Hepatic stellate cell (primary cell): ENCODE results near the gene RNF121.

Source experiments
- DNase-seq: peaks from one replicate; pipeline ENCODE4 v3.0.0; 2011; ENCODE audit warnings: low spot score

Gene RNF121

DNA sequence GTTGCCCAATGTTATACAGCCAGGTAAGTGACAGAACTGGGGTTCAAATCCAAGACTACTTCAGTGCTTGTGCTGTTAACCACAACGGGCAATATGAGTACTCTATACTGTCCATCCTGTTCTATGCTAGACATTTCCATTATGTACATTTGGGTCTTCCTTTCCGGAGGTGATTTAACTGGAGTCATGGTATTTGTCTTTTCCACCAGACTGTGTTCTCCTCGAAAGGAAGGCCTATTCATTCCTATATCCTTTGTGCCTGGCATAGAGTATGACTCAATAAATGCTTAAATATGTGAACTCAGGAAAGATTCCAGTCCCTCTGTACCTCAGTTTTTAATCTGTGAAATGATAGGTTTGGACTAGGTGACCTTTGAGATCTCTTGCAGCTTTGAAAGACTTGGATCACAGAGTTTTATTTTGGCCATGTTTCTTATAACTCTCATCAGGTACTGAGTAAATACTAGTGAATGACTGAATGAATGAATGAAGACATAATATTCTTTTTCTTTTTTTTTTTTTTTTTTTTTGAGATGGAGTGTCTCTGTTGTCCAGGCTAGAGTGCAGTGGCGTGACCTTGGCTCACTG, 6.6 kb downstream of the RNF121 start:
- DNase-seq = no peak

DNA sequence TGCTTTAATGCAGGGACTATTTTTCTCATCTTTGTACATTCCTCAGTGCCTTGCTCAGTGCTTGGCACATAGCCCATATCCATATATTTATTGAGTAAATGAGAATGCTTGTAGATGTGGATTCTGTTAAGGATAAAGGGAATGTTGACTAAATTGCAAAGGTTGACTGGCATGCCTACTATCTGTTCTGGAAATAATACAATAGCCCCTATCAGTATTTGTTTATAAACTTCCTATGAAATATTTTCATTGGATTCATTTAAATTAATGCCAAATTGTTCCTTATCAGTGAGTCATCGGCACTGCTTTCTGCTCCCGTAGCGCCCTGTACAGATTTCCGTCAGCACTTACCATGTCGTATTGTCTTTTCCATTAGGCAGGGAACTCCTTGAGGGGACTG, 8.0 kb downstream of the RNF121 start:
- DNase-seq = no peak

DNA sequence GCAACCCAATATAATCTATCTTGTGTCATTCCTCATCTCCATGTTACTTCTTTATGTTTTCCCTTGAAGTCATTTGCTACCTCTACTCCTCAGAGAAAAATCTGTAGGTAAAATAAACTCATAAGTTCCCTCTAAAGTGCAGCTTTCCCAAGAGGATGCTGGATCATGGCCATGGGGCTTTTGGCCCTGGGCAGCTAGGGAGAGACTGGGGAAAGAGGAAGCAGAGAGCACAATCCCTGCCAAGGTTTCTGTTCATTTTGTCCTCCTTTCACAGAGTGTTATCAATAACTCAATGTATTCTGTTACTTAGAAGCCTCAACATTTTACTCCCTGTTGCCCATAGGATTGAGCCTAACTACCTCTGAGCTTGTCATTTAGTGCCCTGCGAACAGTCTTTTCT, 9.0 kb downstream of the RNF121 start:
- no peak for DNase-seq

DNA sequence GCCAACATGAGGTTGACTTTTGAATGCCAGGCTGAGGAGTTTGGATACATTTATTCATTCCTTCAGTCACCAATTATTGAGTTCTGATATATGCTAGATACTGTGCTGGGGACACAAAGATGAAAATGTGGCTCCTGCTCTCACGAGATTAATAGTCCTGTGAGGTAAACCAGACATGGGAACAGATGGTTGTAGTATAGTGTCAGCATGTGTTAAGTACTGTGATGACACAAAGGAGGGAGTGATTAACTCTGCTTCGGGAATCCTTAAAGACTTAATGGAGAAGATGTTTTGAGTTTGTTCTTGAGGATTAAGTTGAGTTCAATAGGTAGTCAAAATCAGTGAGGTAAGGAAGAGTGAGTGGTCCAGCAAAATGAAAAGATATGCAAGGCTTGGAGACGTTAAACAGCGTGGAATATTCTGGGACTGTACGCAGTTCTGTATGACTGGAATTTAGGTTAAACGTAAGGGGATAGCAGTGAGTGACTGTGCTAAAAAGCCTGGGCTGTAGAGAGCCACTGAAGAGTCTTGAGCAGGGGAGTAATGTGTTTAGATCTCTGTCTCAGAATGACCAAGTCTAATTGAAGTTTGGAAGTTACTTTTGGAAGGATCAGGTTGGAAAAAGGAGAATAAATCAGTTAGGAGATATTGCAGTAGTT, 11.8 kb downstream of the RNF121 start:
- DNase-seq = no peak

DNA sequence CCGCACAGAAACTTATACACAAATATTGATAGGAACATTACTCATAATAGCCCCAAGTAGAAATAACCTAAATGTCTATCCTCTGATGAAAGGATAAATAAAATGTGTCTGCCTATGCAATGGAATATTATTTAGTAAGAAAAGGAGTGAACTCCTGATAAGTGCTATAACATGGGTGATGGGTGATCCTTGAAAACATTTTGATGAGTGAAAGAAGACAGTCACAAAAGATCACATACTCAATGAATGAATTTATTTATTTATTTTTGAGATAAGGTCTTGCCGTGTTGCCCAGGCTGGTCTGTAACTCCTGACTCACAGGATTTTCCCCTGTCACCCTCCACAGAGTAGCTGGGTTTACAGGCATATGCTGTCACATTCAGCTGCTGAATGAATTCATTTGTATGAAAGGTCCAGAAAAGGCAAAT, 17.3 kb downstream of the RNF121 start:
- DNase-seq = no peak

DNA sequence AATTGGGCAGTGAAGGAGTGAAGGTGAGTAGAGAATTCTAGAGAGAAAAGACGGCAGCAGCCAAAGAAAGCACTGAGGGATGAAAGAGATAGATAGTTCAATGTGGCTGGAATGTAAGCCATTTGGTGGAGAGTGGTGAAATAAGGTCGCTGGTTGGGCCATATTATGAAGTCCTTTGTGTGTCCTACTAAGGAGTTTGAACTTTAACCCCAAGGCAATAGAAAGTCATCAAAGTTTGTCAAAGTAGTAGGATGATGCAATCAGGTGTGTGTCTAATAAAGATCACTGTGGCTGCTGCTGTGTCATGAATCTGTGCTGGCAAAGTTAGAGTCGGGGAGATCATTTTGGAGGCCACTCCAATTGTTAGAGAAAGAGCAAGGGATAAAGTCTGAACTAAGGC, 18.7 kb downstream of the RNF121 start:
- no peak for DNase-seq

DNA sequence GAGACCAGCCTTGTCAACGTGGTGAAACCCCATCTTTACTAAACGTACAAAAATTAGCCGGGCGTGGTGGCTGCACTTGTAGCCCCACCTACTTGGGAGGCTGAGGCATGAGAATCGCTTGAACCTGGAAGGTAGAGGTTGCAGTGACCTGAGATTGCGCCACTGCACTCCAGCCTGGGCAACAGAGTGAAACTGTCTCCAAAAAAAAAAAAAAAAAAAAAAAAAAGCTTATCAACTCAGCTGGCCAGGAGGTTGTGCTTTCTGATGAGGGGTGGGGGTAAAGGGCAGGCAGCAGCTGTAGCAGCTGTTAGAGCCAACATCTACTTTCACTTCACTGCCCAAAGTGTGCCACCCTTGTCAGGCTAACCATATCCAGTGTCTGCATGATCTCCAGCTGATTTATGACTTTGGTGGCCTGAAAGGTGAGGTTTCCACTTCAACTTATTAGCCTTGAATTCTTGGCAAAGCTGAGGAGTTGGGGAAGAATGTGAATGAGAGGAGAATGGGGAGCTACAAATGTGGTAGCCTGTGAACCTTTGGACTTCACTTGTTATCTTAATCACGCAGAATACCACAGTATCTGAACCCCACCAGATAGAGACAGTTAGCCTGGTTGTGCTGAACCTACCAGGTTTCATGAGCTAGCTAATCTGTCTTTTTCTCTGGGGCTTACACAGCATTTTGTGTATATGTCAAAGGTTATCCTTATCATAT, 19.6 kb downstream of the RNF121 start:
- no peak for DNase-seq

DNA sequence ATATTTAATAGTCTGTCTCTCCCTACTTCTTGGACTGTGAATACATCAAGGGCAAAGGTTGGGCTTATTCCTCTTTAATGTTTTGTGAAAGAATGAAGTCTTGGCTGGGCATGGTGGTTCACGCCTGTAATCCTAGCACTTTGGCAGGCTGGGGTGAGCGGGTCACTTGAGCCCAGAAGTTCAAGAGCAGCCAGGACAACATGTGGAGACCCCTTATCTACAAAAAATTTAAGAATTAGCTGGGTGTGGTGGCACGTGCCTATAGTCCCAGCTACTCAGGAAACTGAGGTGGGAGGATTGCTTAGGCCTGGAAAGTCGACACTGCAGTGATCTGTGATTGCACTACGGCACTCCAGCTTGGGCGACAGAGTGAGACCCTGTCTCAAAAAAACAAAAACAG, 20.2 kb downstream of the RNF121 start:
- no peak for DNase-seq

DNA sequence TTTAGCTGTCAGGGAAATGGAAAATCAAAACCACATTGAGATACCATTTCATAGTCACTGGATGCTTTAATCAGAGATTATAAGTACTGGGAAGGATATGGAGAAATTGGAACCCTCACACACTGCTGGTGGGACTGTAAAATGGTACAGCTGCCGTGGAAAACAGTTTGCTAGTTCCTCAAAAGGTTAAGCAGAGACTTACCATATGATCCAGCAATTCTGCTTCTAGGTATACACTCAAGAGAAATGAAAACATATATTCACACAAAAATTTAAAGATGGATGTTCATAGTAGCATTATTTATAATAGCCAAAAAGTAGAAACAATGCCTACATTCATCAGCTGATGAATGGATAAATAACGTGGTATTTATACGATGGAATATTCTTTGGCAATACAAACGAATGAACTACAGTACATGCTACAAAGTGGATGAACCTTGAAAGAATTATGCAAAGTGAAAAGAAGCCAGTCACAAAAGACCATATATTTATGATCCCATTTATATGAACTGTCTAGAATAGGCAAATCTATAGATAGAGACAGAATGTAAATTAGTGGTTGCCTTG, 23.0 kb downstream of the RNF121 start:
- no peak for DNase-seq

DNA sequence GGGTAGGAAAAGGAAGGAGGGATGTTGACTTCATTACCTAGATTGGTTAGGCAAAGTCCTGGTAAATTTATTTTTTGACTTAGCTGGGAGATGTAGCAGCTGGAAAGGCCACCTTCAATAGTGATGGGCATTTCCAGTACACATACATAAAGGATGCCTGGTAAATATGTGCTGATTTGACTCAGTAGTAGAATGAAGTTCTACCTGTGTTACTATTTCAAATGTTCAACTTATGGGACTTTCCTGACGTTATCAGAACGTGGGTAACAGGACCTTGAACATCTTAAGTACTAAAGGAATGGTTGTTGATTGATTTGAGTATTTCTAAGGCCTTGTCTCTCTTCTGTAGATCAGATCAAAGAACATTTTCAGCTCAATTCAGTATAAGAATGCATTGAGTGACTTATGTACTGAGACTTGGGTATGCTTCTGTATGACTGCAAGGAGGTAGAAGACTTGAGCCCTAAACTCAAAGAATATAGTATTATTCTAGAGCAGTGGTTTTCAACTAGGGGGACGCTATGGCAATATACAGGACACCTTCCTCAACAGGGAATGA, 27.1 kb downstream of the RNF121 start:
- DNase-seq = no peak

DNA sequence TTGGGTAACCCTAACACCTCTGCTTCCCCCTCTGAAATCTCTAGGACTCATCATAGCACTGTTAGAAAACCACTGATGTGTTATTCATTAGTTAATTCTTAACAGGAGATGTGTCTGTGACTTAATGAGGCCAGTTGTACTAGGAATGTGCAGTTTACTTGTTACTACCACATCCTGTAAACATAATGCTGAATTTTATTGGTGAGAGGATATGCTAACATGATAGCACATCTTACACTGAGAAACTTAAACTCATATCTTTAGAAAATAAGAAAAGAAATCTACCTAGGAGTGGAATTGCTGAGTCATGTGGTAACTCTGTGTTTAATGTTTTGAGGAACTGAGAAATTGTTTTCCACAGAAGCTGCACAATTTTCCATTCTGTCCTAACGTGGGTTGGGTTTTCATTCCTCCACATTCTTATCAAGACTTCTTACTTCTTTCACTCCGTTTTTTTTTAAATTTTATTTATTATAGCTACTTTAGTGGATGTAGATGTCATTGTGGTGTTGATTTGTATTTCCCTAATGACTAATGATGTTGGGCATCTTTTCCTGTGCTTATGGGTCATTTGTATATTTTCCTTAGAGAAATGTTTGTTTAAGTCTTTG, 33.7 kb downstream of the RNF121 start:
- DNase-seq = no peak

DNA sequence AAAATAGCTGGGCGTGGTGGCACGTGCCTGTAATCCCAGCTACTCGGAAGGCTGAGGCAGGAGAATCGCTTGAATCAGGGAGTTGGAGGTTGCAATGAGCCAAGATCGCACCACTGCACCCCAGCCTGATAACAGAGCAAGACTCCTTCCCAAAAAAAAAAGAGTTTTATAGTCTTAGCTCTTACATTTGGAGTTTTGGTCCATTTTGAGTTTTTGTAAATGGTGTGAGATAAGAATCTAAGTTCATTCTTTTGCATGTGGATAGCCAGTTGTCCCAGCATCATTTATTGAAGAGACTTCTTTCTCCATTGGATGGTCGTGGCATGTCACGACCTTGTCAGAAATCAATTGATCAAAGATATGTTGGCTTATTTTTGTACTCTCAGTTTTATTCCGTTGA, 34.6 kb downstream of the RNF121 start:
- no peak for DNase-seq

DNA sequence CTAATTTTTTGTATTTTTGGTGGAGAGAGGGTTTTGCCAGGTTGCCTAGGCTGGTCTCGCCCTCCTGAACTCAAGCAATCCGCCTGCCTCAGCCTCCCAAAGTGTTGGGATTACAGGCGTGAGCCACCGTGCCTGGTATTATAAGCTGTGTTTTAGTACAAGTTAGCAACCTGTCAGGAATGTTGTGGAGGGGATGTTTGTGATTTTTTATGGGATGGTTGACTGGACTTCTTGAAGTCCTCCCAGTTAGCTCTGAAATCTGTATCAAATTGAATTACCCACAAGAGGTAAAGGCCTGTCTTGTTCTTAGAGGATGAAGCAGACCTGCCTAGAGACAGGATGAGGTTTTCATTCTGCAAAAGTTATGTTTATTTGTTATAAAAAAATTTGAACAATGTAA, 35.8 kb downstream of the RNF121 start:
- no peak for DNase-seq

DNA sequence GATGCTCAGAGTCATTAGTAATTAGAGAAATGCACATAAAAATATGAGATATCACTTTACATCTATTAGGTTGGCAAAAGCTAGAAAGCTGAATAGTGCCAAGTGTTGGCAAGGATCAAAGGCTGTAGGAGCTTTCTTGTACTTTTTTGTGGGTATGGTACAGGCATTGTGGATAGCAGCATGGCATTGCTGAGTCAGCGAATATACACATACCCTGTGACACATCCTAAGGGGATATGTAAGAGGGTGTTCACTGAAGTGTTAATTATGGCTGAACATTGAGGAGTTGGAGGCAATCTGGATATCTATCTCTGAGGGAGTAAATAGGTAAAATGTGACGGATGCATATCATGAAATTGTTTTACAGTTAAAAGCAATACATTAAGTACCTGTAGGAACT, 42.8 kb downstream of the RNF121 start:
- no peak for DNase-seq

DNA sequence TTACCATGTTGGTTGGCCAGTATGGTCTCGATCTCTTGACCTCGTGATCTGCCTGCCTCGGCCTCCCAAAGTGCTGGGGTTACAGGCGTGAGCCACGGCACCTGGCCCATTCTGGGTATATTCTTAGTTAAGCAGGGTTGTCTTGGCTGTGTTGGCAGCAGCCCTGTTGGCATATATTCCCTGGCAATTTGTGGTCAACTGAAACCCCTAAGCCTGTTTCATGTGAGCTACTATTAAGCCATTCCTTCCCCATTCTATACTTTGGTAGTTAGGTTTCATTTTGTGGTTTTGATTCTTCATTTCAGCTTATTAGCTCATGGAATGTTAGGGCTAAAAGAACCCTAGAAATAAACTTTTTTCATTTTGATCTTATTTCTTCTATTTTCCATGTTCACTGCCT, 47.7 kb downstream of the RNF121 start:
- no peak for DNase-seq

DNA sequence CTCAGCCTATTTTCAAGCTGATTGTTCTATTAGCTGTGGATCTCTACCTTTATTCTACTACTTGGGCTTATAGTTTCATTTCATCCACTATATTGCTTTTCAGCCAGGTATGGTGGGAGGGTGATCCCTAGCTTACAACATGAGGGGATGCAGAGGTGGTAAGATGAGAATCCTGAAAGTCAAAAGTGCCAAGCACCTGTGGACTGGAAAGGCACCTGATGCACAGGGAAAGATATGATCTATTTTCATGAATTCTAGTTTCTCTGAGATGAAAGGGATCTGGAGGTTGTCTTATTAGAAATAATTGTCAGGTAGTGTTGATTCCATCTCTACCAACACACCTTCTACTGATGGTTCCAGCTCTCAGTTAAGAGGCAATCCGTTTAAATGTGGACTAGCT, 48.2 kb downstream of the RNF121 start:
- no peak for DNase-seq

DNA sequence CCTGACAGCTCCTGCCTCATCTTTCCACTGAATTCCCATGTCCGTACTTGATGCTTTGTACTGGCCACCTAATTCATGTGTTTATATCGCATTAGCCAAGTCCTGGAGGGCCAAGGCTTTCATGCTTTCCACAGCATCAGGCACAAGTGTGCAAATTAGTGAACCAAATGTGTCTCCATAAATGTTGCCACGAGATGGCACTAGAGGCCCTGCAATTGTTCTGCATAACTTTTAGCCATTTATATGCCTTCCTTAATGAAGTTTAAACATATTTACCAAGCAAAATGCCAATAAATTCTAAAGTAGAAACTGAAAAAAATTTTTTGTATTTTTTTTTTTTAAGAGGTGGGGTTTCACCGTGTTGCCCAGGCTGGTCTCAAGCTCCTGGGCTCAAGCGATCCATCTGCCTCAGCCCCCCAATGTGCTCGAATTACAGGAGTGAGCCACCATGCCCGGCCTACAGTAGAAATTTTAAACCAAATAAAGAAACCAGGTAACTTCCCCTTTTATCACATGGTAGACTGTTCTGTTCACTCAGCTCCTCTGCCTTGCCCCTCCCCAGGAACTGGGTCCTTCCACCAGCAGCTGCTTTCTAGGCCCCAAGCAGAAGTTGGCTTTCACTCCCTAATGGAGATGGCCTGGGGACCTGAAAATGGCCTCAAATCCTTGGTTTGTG, 49.0 kb downstream of the RNF121 start:
- DNase-seq = peak; percentile 49

DNA sequence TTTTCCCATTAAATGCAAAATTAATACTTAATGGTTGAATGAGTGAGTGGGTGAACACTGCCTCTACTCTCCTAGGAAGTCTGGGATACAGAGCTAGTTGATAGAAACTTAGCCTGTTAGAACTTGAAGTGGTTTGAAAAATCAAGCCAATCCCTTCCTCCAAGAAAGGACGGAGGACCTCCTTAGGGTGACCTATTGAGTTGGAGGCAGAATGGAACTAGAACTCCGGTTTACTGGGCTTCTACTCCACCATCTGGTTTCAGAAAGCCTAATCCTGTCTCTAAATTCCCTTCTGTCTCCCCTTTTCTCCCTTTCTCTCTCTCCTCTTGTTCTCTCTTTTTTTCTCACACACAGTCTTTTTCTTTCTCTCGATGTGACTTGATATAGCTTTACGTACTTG, 50.2 kb downstream of the RNF121 start:
- no peak for DNase-seq

DNA sequence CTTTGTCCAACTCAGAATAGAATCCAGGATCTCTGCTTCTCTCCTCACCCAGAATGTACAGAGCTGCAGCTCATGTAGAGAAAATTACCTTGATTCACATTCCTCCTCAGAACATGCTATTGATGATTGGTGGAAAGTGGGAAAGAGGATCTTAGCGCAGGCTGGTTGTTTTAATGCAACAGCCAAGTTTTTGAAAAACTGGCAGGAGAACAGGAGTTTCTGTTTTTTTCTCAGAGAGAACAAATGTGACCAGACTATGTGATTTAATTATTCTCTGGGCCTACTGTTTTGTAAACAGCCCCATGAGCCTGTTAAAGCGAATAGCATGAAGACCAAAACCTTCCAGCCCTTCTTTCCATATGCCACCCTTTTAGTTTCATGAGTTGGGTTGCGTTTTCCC, 50.8 kb downstream of the RNF121 start:
- no peak for DNase-seq

DNA sequence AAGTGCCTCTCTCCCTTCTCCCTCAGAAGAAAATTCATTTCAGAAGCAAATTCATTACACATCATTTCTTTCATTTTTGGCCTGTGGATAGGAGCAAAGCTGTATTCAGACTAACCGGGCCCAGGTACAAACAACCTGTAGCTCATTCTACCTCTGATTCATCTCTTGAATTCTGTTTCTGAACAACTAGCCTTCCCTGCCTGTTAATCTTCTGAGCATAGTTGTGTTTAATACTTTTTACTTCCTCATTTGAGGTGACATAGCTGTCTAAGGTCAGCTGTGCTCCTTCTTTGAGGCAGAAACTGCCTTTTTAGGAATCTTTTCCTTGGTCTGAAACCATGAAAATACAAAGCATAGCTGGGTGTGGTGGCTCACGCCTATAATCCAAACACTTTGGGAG, 57.3 kb downstream of the RNF121 start:
- DNase-seq = no peak

DNA sequence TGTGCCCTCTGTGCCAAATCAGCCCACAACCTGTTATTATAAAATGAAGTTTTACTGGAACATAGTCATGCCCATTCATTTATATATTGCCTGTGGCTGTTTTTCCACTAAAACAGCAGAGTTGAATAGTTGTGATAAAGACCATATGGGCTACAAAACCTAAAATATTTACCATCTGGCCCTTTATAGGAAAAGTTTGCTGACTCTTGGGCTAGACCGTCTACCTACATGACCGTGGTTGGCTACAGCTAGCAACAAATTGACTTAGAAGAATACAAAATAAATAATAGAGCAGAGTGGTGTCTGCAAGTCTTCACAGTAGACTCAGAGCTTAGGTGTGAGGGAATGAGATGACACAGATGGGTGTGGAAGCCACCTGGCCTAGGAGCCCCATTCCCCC, 58.7 kb downstream of the RNF121 start:
- no peak for DNase-seq

DNA sequence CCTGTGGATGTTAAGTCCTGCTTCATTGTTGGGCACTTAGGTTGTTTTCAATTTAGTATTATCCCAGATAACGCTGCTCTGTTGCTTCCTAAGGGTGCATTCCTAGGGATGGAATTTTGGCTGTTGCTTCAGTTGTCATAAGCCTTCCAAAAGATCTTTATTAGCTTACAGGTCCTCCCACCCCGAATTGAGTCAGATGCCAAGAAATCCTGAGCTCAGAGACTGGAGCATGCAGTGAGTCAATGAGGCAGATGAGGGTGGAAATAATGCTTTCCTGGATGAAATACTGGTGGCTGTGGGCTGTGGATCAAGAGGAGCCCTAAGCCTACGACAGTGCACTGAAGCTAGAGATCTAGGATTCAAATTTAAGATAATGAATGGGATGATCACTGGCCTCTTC, 59.2 kb downstream of the RNF121 start:
- DNase-seq = peak; percentile 45
